Upper lobe of left lung (tissue), 4 donors: Measurements from ENCODE around the gene EREG.

Source experiments
- CTCF ChIP-seq, 6 experiments: fragments of 450-650 bp in 4 of 6; fragments of 200-600 bp in 2 of 6; sonication (generic) in 2 of 6; IDR thresholded peaks; one replicate each; pipeline ENCODE4 v1.5.1; 2016 to 2019; ENCODE audit warnings: antibody characterized with exemption in 6 of 6
- EP300 ChIP-seq, 4 donors: sonication (generic); formaldehyde crosslinking; IDR thresholded peaks; one replicate each; pipeline ENCODE4 v1.5.1; 2017; ENCODE audit warnings: antibody characterized with exemption in 4 of 4, control low read depth in 2 of 4
- POLR2A ChIP-seq, 4 donors: fragments of 450-650 bp; IDR thresholded peaks; one replicate each; pipeline ENCODE4 v1.5.1; 2016 to 2017; ENCODE audit warnings: antibody characterized with exemption in 4 of 4, mild to moderate bottlenecking in 2 of 4
- POLR2AphosphoS5 ChIP-seq, 2 donors: sonication (generic); formaldehyde crosslinking; IDR thresholded peaks; one replicate each; pipeline ENCODE4 v1.5.1; 2017; ENCODE audit warnings: antibody characterized with exemption in 2 of 2

- TF ChIP-seq CTCF (IDR thresholded peaks at IDR 0.05): no peak
- no peak for TF ChIP-seq EP300 (IDR thresholded peaks at IDR 0.05)
- no peak for TF ChIP-seq POLR2AphosphoS5 (IDR thresholded peaks at IDR 0.05)
- no peak for TF ChIP-seq POLR2A (IDR thresholded peaks at IDR 0.05)
These were observed 68.7 kb downstream of the EREG start for GRCh38 chr4:74433541-74434172.
